ENCODE results near the gene STPG1.

- TF ChIP-seq, protein P1, sequence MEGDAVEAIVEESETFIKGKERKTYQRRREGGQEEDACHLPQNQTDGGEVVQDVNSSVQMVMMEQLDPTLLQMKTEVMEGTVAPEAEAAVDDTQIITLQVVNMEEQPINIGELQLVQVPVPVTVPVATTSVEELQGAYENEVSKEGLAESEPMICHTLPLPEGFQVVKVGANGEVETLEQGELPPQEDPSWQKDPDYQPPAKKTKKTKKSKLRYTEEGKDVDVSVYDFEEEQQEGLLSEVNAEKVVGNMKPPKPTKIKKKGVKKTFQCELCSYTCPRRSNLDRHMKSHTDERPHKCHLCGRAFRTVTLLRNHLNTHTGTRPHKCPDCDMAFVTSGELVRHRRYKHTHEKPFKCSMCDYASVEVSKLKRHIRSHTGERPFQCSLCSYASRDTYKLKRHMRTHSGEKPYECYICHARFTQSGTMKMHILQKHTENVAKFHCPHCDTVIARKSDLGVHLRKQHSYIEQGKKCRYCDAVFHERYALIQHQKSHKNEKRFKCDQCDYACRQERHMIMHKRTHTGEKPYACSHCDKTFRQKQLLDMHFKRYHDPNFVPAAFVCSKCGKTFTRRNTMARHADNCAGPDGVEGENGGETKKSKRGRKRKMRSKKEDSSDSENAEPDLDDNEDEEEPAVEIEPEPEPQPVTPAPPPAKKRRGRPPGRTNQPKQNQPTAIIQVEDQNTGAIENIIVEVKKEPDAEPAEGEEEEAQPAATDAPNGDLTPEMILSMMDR (IDR thresholded peaks at IDR 0.05), result no peak
- no peak for TF ChIP-seq POLR2A (IDR thresholded peaks at IDR 0.05; ENCODE audit: low read depth)
These were observed 25.9 kb downstream of the STPG1 start for GRCh38 chr1:24387636-24388175.
